K562 (cell line): ENCODE measurements around the gene CCDC32. TPM values are rescaled to one million over a fixed set of nuclear protein-coding genes. Genes with fewer than 3 reads are reported as not detected.
A peak's percentile ranks its signal among the peaks of the same experiment; 100 is the strongest.

Experiments used
- CBX1 ChIP-seq: sonication (generic); IDR thresholded peaks from 2 replicates; pipeline ENCODE4 v1.6.1; 2016; ENCODE audit warnings: antibody characterized with exemption, low read depth, mild to moderate bottlenecking
- CC2D1A ChIP-seq: fragments of 450-650 bp; IDR thresholded peaks from 2 replicates; pipeline ENCODE4 v1.6.1; 2017; ENCODE audit warnings: mild to moderate bottlenecking
- CEBPG ChIP-seq, 3 experiments: fragments of 200-800 bp in 1 of 3; sonication (Bioruptor generic) in 1 of 3; sonication (generic) in 1 of 3; formaldehyde crosslinking in 1 of 3; IDR thresholded peaks in 2 of 3; conservative IDR thresholded peaks in 1 of 3; 2 replicates each; pipeline versions ENCODE4 v1.6.1 to v1.8.0; 2016 to 2022; ENCODE audit warnings: missing compliant biosample characterization in 2 of 3, missing genetic modification characterization in 2 of 3, mild to moderate bottlenecking in 1 of 3, missing genetic modification reagents in 1 of 3
- ETV5 ChIP-seq: sonication (generic); formaldehyde crosslinking; IDR thresholded peaks from 2 replicates; pipeline ENCODE4 v1.4.0; 2020; ENCODE audit warnings: low read depth, mild to moderate bottlenecking, missing genetic modification reagents
- GTF2A2 ChIP-seq: IDR thresholded peaks from 2 replicates; pipeline ENCODE4 v1.6.1; 2016; ENCODE audit warnings: mild to moderate bottlenecking, missing genetic modification characterization, missing compliant biosample characterization
- HCFC1 ChIP-seq: IDR thresholded peaks from 2 replicates; pipeline ENCODE4 v1.6.1; 2012; ENCODE audit warnings: low read depth, low read length, improper control_type of control experiment
- HINFP ChIP-seq: fragments of 450-650 bp; conservative IDR thresholded peaks from 2 replicates; pipeline ENCODE4 v1.6.1; 2016; ENCODE audit warnings: missing genetic modification characterization, low read depth, mild to moderate bottlenecking, control low read depth, missing compliant biosample characterization
- KLF6 ChIP-seq: fragments of 250-450 bp; sonication (Bioruptor Pico); IDR thresholded peaks from 2 replicates; pipeline ENCODE4 v1.4.0; 2020; ENCODE audit warnings: mild to moderate bottlenecking, moderate library complexity, borderline replicate concordance
- PTBP1 ChIP-seq: fragments of 200-400 bp; formaldehyde crosslinking; IDR thresholded peaks from 2 replicates; pipeline ENCODE4 v1.6.1; 2017; ENCODE audit warnings: low read depth, low read length
- RBM25 ChIP-seq: fragments of 200-400 bp; formaldehyde crosslinking; IDR thresholded peaks from 2 replicates; pipeline ENCODE4 v1.6.1; 2018; ENCODE audit warnings: low read length, low read depth, moderate library complexity; ENCODE audit not compliant: severe bottlenecking
- RBM34 ChIP-seq: fragments of 200-400 bp; formaldehyde crosslinking; IDR thresholded peaks from 2 replicates; pipeline ENCODE4 v1.6.1; 2018; ENCODE audit warnings: low read length, borderline replicate concordance; ENCODE audit not compliant: insufficient read depth
- RCOR1 ChIP-seq, 2 experiments: IDR thresholded peaks; 2 replicates each; pipeline ENCODE4 v1.6.1; 2012; ENCODE audit warnings: low read depth in 2 of 2, low read length in 2 of 2, borderline replicate concordance in 1 of 2, improper control_type of control experiment in 1 of 2
- SMARCA4 ChIP-seq: fragments of 450-650 bp; IDR thresholded peaks from 2 replicates; pipeline ENCODE4 v1.6.1; 2016
- SNIP1 ChIP-seq: fragments of 450-650 bp; IDR thresholded peaks from 2 replicates; pipeline ENCODE4 v1.7.1; 2017; ENCODE audit warnings: low read depth, mild to moderate bottlenecking
- TAF1 ChIP-seq: IDR thresholded peaks from 2 replicates; pipeline ENCODE4 v1.6.1; 2011; ENCODE audit warnings: mild to moderate bottlenecking, low read length, moderate library complexity; ENCODE audit not compliant: insufficient read depth, control insufficient read depth, severe bottlenecking; ENCODE audit errors: extremely low read depth
- ZMIZ1 ChIP-seq, 2 experiments: fragments of 150-350 bp in 1 of 2; IDR thresholded peaks; 2 replicates each; pipeline ENCODE4 v1.6.1; 2012 to 2016; ENCODE audit warnings: low read depth in 2 of 2, low read length in 2 of 2, mild to moderate bottlenecking in 1 of 2, moderate library complexity in 1 of 2
- ZNF146 ChIP-seq: IDR thresholded peaks from one replicate; pipeline ENCODE4 v1.6.1; 2018; ENCODE audit warnings: missing compliant biosample characterization; ENCODE audit not compliant: unreplicated experiment
- polyA plus RNA-seq, 8 experiments: library from polyadenylated mRNA; depleted of rRNA in 4 of 8; stranded (reverse) in 5 of 8; unstranded in 3 of 8; fragments of >200 nt; fragmentation: Nextera tagmentation in 2 of 8; fragmentation: Illumina TruSeq in 1 of 8; extraction: Ambion mirVana in 2 of 8; extraction: Trizol in 1 of 8; gene quantifications; 2 replicates each; pipeline versions ENCODE4 v1.2.1 to v1.2.3, GENCODE V29; 2011 to 2014; ENCODE audit warnings: inconsistent platforms in 1 of 8, missing spikeins in 1 of 8
- total RNA-seq, 7 experiments: library from RNA; depleted of rRNA in 6 of 7; stranded (reverse); fragments of >200 nt in 6 of 7; fragmentation: Illumina TruSeq in 2 of 7; extraction: Trizol in 2 of 7; gene quantifications; 2 replicates each; pipeline versions ENCODE4 v1.2.1 to v1.2.3, GENCODE V29; 2011 to 2021; ENCODE audit warnings: low replicate concordance in 1 of 7
- TF ChIP-seq, protein P1 (sequence below): fragments of 250-450 bp; sonication (Bioruptor Pico); IDR thresholded peaks from 2 replicates; pipeline ENCODE4 v1.5.0; 2022; ENCODE audit warnings: mild to moderate bottlenecking

Gene CCDC32
- total and polyA plus RNA-seq, 9 of the 15 experiments (the other 6 are each of a cell fraction or from before 2014, with no cell fraction given): 22.2 to 94.8 (median 37.1) TPM

DNA sequence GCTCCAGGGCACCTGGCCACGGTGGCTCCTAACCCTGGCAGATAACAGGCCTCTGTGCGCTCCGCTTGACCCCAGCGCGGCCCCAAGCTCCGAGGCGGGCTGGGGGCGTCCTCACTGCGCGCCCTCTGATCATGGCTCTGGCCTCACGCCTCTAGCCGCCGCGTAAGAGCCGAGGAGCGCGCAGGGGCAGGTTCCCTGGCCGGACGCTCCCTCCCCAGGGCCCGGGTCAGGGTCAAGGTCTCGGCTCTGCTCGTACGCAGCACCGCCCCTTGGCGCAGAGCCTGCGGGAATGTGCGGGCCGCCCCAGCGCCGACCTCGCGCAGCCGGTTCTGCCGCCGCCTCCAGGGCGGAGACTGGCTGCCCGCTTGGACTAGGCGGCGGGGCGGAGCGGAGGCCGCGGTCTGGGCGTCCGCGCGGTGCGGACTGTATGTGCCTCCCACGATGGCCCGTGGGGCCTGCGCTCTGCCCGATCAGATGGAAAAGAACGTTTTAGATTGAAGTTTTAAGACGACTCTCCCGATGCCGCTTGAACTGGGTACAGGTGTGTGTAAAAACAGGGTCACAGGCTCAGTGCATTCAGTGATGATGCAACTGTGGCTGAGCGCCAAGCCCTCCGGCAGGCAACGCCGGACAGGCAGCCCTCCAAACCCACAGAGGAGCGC lies 53.2 kb downstream of the CCDC32 start (continued):
- peak in 1 of 2 experiments; percentile 34; a peak in 1 of 4 replicates for TF ChIP-seq ZMIZ1 (IDR thresholded peaks at IDR 0.05; ENCODE audit: low read depth in 2 of 2, low read length in 2 of 2)
- TF ChIP-seq KLF6 (CRISPR knock-in tag): no peak
- TF ChIP-seq, protein P1, sequence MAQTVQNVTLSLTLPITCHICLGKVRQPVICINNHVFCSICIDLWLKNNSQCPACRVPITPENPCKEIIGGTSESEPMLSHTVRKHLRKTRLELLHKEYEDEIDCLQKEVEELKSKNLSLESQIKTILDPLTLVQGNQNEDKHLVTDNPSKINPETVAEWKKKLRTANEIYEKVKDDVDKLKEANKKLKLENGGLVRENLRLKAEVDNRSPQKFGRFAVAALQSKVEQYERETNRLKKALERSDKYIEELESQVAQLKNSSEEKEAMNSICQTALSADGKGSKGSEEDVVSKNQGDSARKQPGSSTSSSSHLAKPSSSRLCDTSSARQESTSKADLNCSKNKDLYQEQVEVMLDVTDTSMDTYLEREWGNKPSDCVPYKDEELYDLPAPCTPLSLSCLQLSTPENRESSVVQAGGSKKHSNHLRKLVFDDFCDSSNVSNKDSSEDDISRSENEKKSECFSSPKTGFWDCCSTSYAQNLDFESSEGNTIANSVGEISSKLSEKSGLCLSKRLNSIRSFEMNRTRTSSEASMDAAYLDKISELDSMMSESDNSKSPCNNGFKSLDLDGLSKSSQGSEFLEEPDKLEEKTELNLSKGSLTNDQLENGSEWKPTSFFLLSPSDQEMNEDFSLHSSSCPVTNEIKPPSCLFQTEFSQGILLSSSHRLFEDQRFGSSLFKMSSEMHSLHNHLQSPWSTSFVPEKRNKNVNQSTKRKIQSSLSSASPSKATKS (CRISPR knock-in tag): no peak
- TF ChIP-seq ZNF146 (CRISPR knock-in tag): no peak
- 0 out of 2 replicates have a peak, but pooled peaks have one; percentile 24 for TF ChIP-seq HINFP
- peak; percentile 22; the same call in 1 of the 2 replicates for TF ChIP-seq HCFC1
- peak in 1 of 2 experiments; percentile 60; a peak in 1 of 4 replicates for TF ChIP-seq RCOR1 (IDR thresholded peaks at IDR 0.05; ENCODE audit: borderline replicate concordance in 1 of 2, low read depth in 2 of 2, low read length in 2 of 2)
- TF ChIP-seq RBM25: peak; percentile 53
- TF ChIP-seq ETV5: no peak
- no peak; the same call in 1 of the 2 replicates for TF ChIP-seq SMARCA4
- no peak for TF ChIP-seq PTBP1
- peak; percentile 92 for TF ChIP-seq CEBPG (CRISPR knock-in tag; IDR thresholded peaks at IDR 0.05)
- peak; percentile 87 to 92 for TF ChIP-seq CEBPG (tag; conservative IDR thresholded peaks at IDR 0.05 in 1 of 2, IDR thresholded peaks at IDR 0.05 in 1 of 2)
- no peak for TF ChIP-seq GTF2A2
- no peak for TF ChIP-seq CC2D1A
- TF ChIP-seq RBM34: 0 out of 2 replicates have a peak, but pooled peaks have one; percentile 80
- peak; percentile 20 for TF ChIP-seq TAF1
- no peak for TF ChIP-seq SNIP1
- 0 out of 2 replicates have a peak, but pooled peaks have one; percentile 22 for TF ChIP-seq CBX1
